ENCODE data around the gene SUMF1.

SUMF1 gene

GRCh38 chr3:4497843-4498324, 30.8 kb upstream of the SUMF1 start:
- no peak for DNase-seq (ENCODE audit: low read depth in 2 of 2)

GRCh38 chr3:4497005-4497692, 30.1 kb upstream of the SUMF1 start:
- no peak for DNase-seq (ENCODE audit: low read depth in 2 of 2)

- DNase-seq (ENCODE audit: low read depth in 2 of 2) = no peak
These were observed 29.0 kb upstream of the SUMF1 start for GRCh38 chr3:4496087-4496452.

- DNase-seq (ENCODE audit: low read depth in 2 of 2) = no peak
These were observed 28.4 kb upstream of the SUMF1 start for GRCh38 chr3:4495294-4496086.

- no peak for DNase-seq (ENCODE audit: low read depth in 2 of 2)
These were observed 27.8 kb upstream of the SUMF1 start for GRCh38 chr3:4494895-4495264.

- DNase-seq (ENCODE audit: low read depth in 2 of 2) = no peak
These were observed 27.1 kb upstream of the SUMF1 start for GRCh38 chr3:4493941-4494894.

GRCh38 chr3:4493014-4493940, 26.2 kb upstream of the SUMF1 start, which contains the start of gene ITPR1:
TSS of gene ITPR1 (plus strand) at chr3:4493348. CDS start at chr3:4516492, 23,144 bp downstream.
- DNase-seq (ENCODE audit: low read depth in 2 of 2) = peak; percentile 95

- no peak for DNase-seq (ENCODE audit: low read depth in 2 of 2)
These were observed 25.3 kb upstream of the SUMF1 start for GRCh38 chr3:4492208-4493013.

GRCh38 chr3:4491855-4492207, 24.8 kb upstream of the SUMF1 start:
- no peak for DNase-seq (ENCODE audit: low read depth in 2 of 2)

- no peak for DNase-seq (ENCODE audit: low read depth in 2 of 2)
These were observed 11.2 kb upstream of the SUMF1 start for GRCh38 chr3:4478261-4478660.

- DNase-seq (ENCODE audit: low read depth in 2 of 2) = no peak
These were observed 9.4 kb upstream of the SUMF1 start for GRCh38 chr3:4476496-4476895.

GRCh38 chr3:4475804-4476203, 8.7 kb upstream of the SUMF1 start:
- DNase-seq (ENCODE audit: low read depth in 2 of 2) = no peak

GRCh38 chr3:4474683-4475490, 7.8 kb upstream of the SUMF1 start:
- DNase-seq (ENCODE audit: low read depth in 2 of 2) = no peak

GRCh38 chr3:4472766-4473165, 5.7 kb upstream of the SUMF1 start:
- no peak for DNase-seq (ENCODE audit: low read depth in 2 of 2)

- no peak for DNase-seq (ENCODE audit: low read depth in 2 of 2)
These were observed 5.2 kb upstream of the SUMF1 start for GRCh38 chr3:4472312-4472711.

- no peak for DNase-seq (ENCODE audit: low read depth in 2 of 2)
These were observed 4.8 kb upstream of the SUMF1 start for GRCh38 chr3:4471907-4472306.

- no peak for DNase-seq (ENCODE audit: low read depth in 2 of 2)
These were observed 426 bp upstream of the SUMF1 start for GRCh38 chr3:4467522-4467867.

GRCh38 chr3:4464576-4464975, 2.5 kb downstream of the SUMF1 start:
- DNase-seq (ENCODE audit: low read depth in 2 of 2) = no peak

- no peak for DNase-seq (ENCODE audit: low read depth in 2 of 2)
These were observed 4.6 kb downstream of the SUMF1 start for GRCh38 chr3:4462369-4463040.
